T1000 (cell line): ENCODE measurements around the gene PLA2G12A.

Source experiments
- DNase-seq: peaks from one replicate; lab custom pipeline; 2025; ENCODE audit warnings: mixed read lengths; lab: John Stamatoyannopoulos, UW

Gene PLA2G12A

DNA sequence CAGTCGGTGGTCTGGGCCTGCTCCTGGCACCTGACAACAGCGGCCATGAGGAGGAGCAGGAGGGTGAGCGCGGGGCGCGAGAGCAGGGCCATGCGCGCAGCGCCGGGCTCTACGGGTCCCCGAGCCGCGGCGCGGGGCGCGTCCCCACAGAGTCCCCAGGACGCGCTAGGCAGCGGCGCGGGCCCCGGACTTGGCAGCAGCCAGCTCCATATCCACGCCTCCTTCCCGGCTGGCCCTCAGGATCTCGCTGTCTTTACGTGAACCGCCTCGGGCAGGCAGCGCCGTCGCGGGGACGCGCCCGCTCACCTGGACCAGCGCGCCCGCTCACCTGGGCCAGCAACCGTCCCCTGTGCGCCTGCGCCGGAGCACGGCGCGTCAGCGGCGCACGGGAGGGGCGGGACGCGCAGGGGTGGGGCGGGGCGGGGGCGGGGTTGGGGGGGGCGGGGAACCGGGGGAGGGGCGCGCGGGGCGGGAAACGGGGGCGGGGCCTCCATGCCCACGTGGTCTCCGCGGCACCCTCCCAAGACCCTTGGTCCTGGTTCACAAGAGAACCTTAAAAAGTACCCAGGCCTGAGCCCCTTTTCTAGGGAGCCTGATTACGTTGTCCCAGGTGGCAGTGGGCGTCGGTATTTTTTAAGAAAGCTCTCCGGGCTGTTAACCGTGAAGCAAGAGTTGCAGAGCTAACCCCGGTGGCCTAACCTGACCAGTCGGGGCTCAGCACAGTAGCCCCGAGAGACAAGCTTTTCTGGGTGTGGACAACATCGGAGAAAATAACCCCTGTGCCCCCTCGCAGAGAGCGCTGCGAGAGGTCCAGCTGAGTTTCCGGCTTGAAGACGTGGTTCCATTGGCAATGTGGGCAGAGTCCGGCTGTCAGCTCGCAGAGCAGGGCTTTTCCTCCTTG, at the start of gene PLA2G12A:
Gene PLA2G12A, minus strand, starts transcription at position 353 of the 901 bp plus-strand sequence. Its CDS starts 261 bp downstream, at position 92.
- peak; percentile 65 for DNase-seq

DNA sequence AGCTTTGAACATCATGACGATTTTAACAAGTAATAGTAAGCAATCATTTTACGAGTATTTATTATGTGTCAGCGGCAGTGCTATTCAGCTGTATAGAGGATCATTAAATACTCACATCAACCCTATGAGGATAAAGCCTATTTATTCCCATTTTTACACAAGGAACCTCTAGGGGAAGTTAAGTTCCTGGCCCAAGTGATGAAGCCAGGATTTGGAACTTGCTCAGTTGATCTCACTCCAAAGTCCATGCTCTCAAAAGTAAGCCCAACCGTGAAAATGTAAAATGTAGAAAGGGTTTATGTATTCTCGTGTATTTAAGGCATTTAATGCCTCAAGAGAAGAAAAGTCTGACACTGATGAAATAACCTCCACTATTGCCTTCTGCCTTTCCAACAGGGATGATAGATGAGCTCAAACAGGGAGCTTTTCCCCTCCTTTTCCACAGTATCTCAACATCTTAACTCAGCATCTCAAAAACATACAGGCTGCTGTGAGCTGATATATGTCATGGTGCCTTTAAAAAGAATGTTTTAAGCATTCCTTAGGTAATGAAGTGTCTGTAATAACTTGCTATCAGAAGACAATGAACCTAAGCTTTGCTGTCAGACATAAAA, 35.0 kb upstream of the PLA2G12A start:
- no peak for DNase-seq

- DNase-seq, result no peak
These were observed 34.5 kb upstream of the PLA2G12A start for GRCh38 chr4:109764376-109764775.

GRCh38 chr4:109760682-109761081, 30.8 kb upstream of the PLA2G12A start:
- DNase-seq, result no peak

GRCh38 chr4:109755656-109756055, 25.8 kb upstream of the PLA2G12A start:
- no peak for DNase-seq

GRCh38 chr4:109754093-109754857, 24.4 kb upstream of the PLA2G12A start:
- no peak for DNase-seq

GRCh38 chr4:109752525-109752924, 22.7 kb upstream of the PLA2G12A start:
- no peak for DNase-seq

GRCh38 chr4:109751852-109752251, 22.0 kb upstream of the PLA2G12A start:
- DNase-seq, result no peak

DNA sequence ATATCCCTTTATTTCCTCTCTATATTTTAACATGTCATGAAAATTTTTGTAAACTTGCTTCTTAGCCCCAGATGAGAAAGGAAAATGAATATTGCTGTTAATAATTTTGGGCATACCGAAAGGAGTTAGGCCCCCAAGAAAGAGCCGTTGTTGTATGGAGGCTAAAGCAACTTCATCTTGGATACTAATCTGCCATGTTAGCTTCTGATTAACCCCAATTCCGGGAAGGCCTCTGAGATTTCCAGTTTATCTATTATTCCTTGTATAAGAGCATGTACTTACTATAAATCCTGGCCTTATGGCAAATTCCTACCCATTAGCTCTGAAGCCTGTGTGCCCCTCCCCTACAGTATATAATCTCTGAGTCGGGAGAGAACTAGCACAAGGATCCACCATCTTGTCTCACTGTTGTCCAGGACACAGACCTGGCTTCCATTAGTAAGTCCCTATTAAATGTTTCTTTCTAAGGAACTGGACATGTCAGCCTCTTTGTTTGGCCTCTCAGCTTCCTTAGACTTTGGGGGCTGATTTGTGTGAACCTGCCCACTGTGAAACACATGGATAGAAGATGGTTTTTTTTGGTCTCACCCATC, 20.9 kb upstream of the PLA2G12A start:
- no peak for DNase-seq

DNA sequence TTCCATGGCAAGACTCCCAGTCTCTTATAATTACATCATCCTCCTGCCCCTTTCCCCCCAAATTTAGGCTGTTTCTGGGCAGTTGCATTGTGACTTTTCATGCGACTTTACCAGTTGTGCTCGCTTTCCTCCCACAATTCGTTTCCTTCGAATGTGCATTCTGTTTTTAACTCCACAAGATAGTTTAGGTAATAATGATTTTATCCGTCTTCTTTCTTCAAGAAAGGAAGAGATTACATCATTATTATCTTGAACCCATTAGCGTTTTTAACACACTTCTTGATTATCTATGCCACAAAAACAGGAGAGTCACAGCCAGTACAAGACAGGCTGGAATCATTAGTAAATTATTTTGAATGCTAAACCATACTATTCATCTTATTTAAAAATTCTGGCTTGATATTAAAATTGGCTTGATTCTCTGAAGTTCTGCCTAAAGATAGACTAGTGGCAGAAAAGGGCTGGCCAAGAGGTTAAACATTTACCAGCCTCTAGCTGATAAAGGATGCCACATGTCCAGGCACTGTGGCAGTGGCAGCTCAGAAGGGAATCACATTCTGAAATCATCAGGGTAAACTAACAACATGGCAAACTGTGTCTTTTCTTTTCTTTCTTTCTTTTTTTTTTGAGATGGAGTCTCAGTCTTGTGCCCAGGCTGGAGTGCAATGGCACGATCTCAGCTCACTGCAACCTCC, 19.7 kb upstream of the PLA2G12A start:
- DNase-seq, result no peak

- no peak for DNase-seq
These were observed 18.2 kb upstream of the PLA2G12A start for GRCh38 chr4:109748114-109748513.

DNA sequence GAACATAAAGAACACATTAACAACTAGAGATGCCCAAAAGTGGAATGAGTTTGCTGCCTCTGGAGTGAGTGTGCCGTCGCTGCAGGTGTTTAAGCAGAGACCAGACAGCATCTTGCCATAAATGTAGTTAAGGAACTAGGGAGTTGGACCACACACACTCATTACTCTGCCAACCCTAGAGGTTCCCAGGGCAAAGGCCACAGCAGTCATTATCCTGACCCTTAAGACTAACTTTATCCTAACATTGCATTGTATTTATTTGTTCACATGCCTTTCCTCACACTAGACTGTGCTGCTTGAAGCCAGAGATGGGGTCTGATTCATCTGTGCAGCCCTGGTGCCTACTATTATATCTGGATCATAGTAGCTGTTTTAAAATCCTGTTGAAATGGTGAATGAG, 16.9 kb upstream of the PLA2G12A start:
- no peak for DNase-seq

- no peak for DNase-seq
These were observed 16.0 kb upstream of the PLA2G12A start for GRCh38 chr4:109745830-109746229.

DNA sequence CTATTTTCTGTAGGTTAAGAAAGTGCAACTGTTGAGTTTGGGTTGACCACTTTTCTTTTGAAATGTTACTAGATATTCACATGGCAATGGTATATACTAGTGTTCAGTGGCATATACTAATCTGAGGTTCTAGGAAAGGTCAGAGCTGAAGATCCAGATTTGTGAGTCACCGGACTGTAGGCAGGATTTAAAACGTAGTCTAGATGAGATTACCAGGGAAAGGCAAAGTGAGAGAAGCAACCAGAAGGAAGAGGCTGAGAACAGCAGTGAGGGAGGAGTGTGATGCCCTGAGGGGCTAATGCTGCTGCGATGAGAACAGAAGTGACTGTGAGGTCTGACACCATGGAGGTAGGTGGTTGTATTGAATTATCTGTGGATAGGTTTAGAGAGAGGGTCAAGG, 9.7 kb upstream of the PLA2G12A start:
- DNase-seq, result no peak

DNA sequence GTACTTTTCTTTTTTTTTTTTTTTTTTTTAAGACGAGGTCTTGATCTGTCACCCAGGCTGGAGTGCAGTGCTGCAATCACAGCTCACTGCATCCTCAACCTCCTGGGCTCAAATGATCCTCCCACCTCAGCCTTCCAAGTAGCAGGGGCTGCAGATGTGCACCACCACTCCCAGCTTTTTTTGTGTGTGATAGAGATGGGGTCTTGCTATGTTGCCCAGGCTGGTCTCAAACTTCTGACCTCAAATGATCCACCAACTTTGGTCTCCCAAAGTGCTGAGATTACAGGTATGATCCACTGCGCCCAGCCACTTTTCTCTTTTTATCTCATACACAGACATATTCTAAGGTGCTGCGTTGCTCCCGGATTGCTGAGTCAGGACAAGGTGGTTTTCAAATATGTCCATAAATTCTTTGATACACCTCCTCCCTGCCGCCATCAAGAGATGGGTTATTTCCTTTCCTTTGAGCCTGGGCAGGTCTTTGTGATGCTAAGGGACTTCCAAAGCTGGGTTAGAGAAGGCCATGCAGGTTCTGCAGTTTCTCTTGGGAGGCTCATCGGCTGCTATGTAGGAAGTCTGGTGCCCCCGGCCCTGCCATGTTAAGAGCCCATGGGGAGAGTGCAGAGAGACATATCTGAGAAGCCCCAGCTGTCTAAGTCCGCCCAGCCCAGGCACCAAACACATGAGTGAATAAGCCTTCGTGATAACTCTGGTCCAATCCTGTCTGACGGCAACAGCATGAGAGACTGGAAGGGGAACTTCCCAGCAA, 8.4 kb upstream of the PLA2G12A start:
- DNase-seq, result no peak

GRCh38 chr4:109735566-109736365, 5.9 kb upstream of the PLA2G12A start:
- DNase-seq, result no peak

GRCh38 chr4:109733728-109734127, 3.9 kb upstream of the PLA2G12A start:
- no peak for DNase-seq

GRCh38 chr4:109730619-109731545, 1.0 kb upstream of the PLA2G12A start:
- DNase-seq, result no peak
